ENCODE measurements around the gene KLF8.

KLF8 gene

GRCh38 chrX:56310581-56310980 is 78.4 kb downstream of the KLF8 start:
- DNase-seq (ENCODE audit: low spot score) = no peak

GRCh38 chrX:56313308-56313707 is 81.2 kb downstream of the KLF8 start:
- no peak for DNase-seq (ENCODE audit: low spot score)

- DNase-seq (ENCODE audit: low spot score) = no peak
Measured at GRCh38 chrX:56314334-56314733, 82.2 kb downstream of the KLF8 start.

GRCh38 chrX:56318076-56318475 is 85.9 kb downstream of the KLF8 start:
- no peak for DNase-seq (ENCODE audit: low spot score)

- no peak for DNase-seq (ENCODE audit: low spot score)
Measured at GRCh38 chrX:56319165-56319564, 87.0 kb downstream of the KLF8 start.

Measured in germinal center (tissue), 1 donor.